KBM-7 (cell line): ENCODE measurements around the gene XYLB.
"Not testable (repeated sequence)": the region's sequence is repeated elsewhere in the genome, so short reads cannot be mapped to it uniquely, and the experiment has no call there.

Experiments used
- DNase-seq: peaks from one replicate; pipeline ENCODE4 v3.0.0-alpha.2; 2015
- in situ Hi-C: fragments of 300-500 bp; cut with MboI; formaldehyde crosslinking; loops from 2 replicates; pipeline ENCODE4 v1.14.3; 2020; ENCODE audit warnings: low sequenced_read_pairs, low pct_unique_long_range_greater_than_20kb, mixed read lengths

XYLB gene

GRCh38 chr3:38379201-38379770 lies 32.7 kb downstream of the XYLB start:
- no peak for DNase-seq
- in situ Hi-C loops, result no loop called here

DNA sequence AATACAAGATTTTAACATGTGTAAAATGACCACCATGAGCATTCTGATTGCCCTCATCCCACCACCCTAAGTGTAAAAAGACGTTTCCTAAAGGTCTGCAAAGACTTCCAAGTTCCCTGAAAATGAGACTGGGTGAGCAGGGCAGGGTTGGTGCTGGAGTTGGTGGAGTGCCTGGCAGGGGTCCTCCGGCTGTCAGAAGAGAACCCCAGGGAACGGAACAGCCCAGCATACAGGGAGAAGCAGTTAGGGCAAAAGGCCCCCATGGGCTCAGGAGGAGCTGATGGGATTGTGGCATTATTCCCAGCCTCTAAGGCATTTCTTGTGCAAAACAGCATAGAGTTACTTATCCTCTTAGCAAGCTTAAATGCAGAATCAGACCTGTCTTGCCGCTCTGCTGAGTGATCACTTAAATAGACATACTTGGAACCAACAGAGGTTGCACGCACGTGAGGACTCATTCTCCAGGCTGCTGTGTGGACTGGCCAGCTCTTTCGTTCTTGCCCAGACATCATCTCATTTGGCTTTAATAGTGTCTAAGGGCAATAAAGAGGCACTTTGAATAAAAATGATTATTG lies 36.0 kb downstream of the XYLB start:
- in situ Hi-C loops, result no loop called here
- DNase-seq, result no peak

DNA sequence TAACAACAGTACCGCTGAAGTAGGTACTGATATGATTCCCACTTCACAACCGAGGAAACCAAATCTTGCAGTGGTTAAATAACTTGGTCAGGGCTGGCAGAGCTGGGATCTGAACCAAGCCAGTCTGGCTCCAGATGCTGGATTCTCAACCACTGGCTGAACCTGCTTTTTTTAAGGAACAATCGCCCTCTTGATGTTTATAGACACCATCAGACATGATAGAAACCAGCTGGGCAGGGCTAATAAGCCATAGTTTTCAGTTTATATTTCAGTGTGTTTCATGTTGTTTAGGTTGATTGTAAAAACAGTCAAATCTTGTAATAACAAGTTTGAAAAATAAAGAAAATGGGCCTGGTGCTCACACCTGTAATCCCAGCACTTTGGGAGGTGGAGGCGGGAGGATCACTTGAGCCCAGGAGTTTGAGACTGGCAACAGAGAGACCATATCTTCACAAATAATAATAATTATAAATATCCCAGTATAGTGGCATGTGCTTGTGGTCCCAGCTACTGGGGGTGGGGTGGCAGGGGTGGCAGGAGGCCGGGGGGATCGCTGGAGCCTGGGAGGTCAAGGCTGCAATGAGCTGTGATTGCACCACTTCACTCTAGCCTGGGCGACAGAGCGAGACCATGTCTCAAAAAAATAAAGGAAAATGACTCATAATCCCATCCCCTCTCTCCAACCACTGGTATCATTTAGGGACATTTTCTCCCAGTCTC lies 36.7 kb downstream of the XYLB start:
- DNase-seq, result no peak
- in situ Hi-C loops, result no loop called here

- in situ Hi-C loops, result no loop called here
- DNase-seq, result no peak
Measured at GRCh38 chr3:38386992-38387750, 40.6 kb downstream of the XYLB start.

- in situ Hi-C loops, result no loop called here
- DNase-seq, result no peak
Measured at GRCh38 chr3:38387862-38388261, 41.3 kb downstream of the XYLB start.

- in situ Hi-C loops, result no loop called here
- DNase-seq, result no peak
Measured at GRCh38 chr3:38392604-38393163, 46.1 kb downstream of the XYLB start.

- no peak for DNase-seq
- in situ Hi-C loops, result no loop called here
Measured at GRCh38 chr3:38396239-38396638, 49.7 kb downstream of the XYLB start.

GRCh38 chr3:38396861-38397260 lies 50.3 kb downstream of the XYLB start:
- DNase-seq, result no peak
- in situ Hi-C loops, result no loop called here

DNA sequence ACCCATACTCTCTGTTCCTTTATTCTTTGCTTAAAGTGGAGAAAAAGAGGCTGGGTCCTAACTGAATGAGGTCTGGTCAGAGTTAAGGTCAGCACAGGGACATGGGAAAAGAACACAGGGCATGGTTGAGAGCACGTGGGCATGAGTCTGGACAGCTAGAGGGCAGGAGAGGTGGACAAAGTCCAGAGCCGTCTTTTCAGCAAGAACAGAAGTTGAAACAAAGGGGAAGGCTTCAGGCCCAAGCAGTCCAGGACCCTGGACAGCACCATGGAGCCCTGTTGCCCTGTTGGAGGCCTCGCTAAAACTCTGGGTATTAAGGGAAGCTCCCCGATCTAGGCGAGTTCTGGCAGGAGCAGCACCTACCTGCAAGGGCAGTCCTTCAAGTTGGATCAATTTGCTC lies 50.7 kb downstream of the XYLB start:
- in situ Hi-C loops, result no loop called here
- DNase-seq, result peak; percentile 12

GRCh38 chr3:38401246-38401962 lies 54.8 kb downstream of the XYLB start:
- no peak for DNase-seq
- in situ Hi-C loops, result no loop called here

DNA sequence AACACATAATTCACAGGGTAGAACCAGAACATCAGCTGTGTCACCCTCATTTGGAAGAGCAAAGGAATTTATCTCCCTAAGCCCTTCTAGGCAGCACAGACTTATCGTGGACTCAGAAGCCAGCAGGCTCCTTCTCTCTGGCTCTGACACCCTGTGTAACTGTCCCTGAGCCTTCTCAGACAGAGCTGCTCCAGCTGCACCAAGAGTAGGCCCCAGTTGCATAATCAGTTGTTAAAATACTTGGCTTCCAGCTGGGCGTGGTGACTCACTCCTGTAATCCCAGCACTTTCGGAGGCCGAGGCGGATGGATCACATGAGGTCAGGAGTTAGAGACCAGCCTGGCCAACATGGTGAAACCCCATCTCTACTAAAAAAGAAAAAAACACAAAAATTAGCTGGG lies 57.7 kb downstream of the XYLB start:
- in situ Hi-C loops, result no loop called here
- DNase-seq, result no peak

DNA sequence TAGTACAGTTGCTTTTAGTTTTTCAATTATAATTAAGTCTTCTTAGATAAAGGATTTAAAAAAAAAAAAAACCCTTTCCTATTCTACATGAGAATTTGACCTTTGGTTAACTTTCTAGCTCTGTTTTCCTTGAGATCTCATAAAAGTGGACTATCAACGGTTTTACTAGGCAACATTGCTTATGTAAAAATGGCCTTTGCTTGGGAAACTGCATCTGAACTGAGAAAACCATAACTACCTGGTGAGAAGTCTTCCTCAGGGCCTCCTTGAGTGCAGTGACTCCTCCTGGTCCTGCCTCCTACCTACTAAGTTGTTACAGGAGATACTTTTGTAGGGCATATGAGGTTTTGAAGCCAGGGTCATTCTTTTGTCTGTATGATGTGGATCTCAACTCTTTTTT lies 65.0 kb downstream of the XYLB start:
- no peak for DNase-seq
- in situ Hi-C loops, result no loop called here

GRCh38 chr3:38420758-38421157 lies 74.2 kb downstream of the XYLB start:
- in situ Hi-C loops, DNase-seq: not testable (repeated sequence)

- in situ Hi-C loops, result no loop called here
- no peak for DNase-seq
Measured at GRCh38 chr3:38421679-38422336, 75.2 kb downstream of the XYLB start.

DNA sequence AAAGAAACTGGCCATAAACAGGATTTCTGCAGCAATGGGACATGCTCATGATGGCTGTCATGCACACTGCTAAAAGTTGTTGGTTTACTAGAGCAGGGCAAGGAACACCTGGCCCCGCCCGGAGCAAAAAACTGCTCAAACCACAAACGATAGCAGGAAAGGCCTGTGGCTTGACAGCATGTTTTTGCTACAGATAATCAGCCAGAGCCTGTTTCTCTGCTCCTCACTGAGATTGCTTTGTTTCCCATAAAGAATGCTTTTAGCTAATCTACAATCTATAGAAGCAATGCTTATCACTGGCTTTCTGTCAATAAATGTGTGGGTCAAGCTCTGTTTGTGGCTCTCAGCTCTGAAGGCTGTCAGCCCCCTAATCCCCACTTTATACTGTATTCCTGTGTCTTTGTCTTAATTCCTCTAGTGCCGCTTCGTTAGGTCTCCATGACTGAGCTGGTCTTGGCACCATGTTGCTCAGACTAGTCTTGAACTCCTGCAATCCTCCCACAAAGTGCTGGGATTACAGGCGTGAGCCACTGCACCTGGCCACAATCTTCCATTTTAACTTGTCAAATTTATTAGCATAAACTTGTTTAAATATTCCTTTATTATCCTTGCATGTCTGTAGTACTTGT lies 80.3 kb downstream of the XYLB start:
- in situ Hi-C loops, result not testable (repeated sequence)
- peak; percentile 36 for DNase-seq

GRCh38 chr3:38432871-38433658 lies 86.5 kb downstream of the XYLB start:
- DNase-seq, in situ Hi-C loops: not testable (repeated sequence)

GRCh38 chr3:38433661-38434060 lies 87.1 kb downstream of the XYLB start:
- DNase-seq, in situ Hi-C loops: not testable (repeated sequence)
